HL-60 (cell line): ENCODE data around the gene FGD5.

Experiments
- DNase-seq, 2 experiments: peaks; one replicate each; pipeline ENCODE4 v3.0.0-alpha.2; 2010 to 2020; ENCODE audit warnings: low read depth in 1 of 2, low spot score in 1 of 2
- H3K27ac ChIP-seq: fragments of 250-450 bp; sonication (Bioruptor Pico); replicated peaks from 2 replicates; pipeline ENCODE4 v1.5.1; 2020; ENCODE audit warnings: mild to moderate bottlenecking, moderate library complexity
- H3K27me3 ChIP-seq: fragments of 250-450 bp; sonication (Bioruptor Pico); 2 replicates; pipeline ENCODE4 v1.5.1; 2021; ENCODE audit warnings: mild to moderate bottlenecking, moderate library complexity; ENCODE audit not compliant: insufficient read depth, poor library complexity, severe bottlenecking
- H3K4me3 ChIP-seq: replicated peaks from 2 replicates; pipeline ENCODE4 v1.5.1; 2011; ENCODE audit warnings: mild to moderate bottlenecking, control low read depth, low read length; ENCODE audit not compliant: insufficient read depth
- GABPA ChIP-seq: IDR thresholded peaks from 2 replicates; pipeline ENCODE4 v1.6.1; 2012; ENCODE audit warnings: low read depth
- POLR2AphosphoS5 ChIP-seq: IDR thresholded peaks from 2 replicates; pipeline ENCODE4 v1.6.1; 2012; ENCODE audit warnings: low read depth
- SPI1 ChIP-seq: IDR thresholded peaks from 2 replicates; pipeline ENCODE4 v1.6.1; 2012; ENCODE audit warnings: low read depth, mild to moderate bottlenecking, borderline replicate concordance
- TF ChIP-seq, protein P1 (sequence below): IDR thresholded peaks from 2 replicates; pipeline ENCODE4 v1.6.1; 2012; ENCODE audit warnings: low read depth; ENCODE audit not compliant: insufficient replicate concordance
- TF ChIP-seq, protein P2 (sequence below): IDR thresholded peaks from one replicate; pipeline ENCODE4 v1.5.1; 2011; ENCODE audit warnings: low read length, control low read depth, inconsistent platforms; ENCODE audit not compliant: insufficient read depth

The FGD5 gene

DNA sequence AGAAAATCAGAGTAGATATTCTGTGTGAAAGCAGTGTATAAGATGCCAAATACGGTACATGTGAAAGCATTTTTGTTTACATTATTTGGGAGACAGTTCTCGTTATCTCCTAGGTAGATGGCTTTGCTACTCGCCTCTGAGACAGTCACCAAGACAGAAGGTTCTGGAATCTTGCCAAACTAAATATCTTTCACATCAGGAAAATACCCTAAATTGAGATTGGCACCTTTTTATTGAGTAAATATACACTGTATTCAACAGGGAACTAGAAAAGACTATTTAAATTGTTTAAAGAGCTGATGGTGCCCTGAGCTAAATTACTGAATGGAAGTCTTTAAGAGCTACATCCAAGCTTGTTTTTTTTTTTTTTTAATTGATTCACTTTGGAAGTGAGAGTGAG is 3.4 kb downstream of the FGD5 start:
- no peak overlapping the region for H3K4me3 ChIP-seq
- H3K27me3 ChIP-seq = peaks cover 5% of the 10 kb centered on the region
- DNase-seq = no peak
- TF ChIP-seq, protein P1, sequence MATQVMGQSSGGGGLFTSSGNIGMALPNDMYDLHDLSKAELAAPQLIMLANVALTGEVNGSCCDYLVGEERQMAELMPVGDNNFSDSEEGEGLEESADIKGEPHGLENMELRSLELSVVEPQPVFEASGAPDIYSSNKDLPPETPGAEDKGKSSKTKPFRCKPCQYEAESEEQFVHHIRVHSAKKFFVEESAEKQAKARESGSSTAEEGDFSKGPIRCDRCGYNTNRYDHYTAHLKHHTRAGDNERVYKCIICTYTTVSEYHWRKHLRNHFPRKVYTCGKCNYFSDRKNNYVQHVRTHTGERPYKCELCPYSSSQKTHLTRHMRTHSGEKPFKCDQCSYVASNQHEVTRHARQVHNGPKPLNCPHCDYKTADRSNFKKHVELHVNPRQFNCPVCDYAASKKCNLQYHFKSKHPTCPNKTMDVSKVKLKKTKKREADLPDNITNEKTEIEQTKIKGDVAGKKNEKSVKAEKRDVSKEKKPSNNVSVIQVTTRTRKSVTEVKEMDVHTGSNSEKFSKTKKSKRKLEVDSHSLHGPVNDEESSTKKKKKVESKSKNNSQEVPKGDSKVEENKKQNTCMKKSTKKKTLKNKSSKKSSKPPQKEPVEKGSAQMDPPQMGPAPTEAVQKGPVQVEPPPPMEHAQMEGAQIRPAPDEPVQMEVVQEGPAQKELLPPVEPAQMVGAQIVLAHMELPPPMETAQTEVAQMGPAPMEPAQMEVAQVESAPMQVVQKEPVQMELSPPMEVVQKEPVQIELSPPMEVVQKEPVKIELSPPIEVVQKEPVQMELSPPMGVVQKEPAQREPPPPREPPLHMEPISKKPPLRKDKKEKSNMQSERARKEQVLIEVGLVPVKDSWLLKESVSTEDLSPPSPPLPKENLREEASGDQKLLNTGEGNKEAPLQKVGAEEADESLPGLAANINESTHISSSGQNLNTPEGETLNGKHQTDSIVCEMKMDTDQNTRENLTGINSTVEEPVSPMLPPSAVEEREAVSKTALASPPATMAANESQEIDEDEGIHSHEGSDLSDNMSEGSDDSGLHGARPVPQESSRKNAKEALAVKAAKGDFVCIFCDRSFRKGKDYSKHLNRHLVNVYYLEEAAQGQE = no peak
- TF ChIP-seq, protein P2, sequence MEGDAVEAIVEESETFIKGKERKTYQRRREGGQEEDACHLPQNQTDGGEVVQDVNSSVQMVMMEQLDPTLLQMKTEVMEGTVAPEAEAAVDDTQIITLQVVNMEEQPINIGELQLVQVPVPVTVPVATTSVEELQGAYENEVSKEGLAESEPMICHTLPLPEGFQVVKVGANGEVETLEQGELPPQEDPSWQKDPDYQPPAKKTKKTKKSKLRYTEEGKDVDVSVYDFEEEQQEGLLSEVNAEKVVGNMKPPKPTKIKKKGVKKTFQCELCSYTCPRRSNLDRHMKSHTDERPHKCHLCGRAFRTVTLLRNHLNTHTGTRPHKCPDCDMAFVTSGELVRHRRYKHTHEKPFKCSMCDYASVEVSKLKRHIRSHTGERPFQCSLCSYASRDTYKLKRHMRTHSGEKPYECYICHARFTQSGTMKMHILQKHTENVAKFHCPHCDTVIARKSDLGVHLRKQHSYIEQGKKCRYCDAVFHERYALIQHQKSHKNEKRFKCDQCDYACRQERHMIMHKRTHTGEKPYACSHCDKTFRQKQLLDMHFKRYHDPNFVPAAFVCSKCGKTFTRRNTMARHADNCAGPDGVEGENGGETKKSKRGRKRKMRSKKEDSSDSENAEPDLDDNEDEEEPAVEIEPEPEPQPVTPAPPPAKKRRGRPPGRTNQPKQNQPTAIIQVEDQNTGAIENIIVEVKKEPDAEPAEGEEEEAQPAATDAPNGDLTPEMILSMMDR = no peak
- no peak for TF ChIP-seq POLR2AphosphoS5
- TF ChIP-seq GABPA = no peak
- no peak for TF ChIP-seq SPI1
- H3K27ac ChIP-seq = no peak overlapping the region

DNA sequence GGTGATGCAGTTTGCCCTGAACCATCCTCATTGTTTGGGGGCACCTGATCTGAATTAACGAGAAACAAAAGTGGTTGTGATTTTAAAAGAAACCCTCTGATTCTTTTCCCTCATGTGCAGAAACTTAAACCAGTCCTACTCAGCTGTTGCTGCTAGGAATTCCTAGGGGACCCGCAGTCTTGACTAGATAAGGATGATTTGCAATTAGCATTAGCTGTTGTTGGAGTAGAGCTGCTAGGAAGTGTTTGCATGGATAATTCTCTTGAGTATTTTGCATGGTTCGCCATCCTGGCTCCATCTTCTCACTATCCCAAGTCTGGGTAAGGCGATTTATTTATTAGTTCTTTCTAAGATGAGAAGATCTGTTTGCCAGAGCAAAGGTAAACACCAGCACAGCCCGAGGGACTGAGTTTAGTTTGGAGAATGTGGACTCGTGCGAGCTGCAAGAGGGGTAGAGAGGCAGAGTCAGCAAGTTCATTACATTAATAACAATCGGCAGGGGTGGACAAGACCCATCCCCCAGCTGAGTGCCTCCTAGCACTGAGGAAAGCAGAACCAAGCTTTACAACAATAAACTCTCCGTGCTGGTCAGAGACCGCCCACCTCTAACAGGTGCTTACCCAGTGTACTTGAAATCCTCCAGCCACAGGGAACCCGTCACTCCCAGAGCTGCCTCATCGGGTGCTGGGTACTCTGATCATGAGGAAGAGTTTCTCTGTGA is 4.1 kb downstream of the FGD5 start:
- Histone ChIP-seq H3K27me3 (peaks cover 5% of the 10 kb centered on the region), H3K4me3 (no peak overlapping the region), H3K27ac (no peak overlapping the region)
- TF ChIP-seq GABPA = no peak
- no peak for TF ChIP-seq POLR2AphosphoS5
- TF ChIP-seq SPI1 = no peak
- TF ChIP-seq, protein P2 = no peak
- TF ChIP-seq, protein P1 = no peak
- no peak for DNase-seq

DNA sequence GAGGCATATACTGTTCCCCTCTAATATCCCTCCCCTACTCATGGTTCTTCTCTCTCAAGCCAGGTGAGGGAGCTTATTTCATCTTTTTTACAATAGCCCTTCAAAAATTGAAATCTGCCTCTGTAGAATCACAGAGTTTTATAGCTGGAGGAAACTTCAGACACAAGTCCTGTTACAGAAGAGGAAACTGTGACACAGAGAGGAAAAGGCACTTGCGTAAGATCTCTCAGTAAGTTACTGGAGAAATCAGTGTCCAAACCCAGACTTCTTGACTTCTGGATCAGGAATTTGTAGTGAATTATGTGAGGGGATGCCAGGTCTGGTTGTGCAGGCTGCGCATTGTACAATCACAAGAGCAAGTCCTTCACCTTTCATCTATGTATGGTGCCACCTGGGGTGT is 4.6 kb downstream of the FGD5 start:
- H3K4me3 ChIP-seq = no peak overlapping the region
- no peak overlapping the region for H3K27ac ChIP-seq
- peak in 1 of 2 experiments; percentile 26 for DNase-seq
- peaks cover 5% of the 10 kb centered on the region for H3K27me3 ChIP-seq
- TF ChIP-seq GABPA (no peak), SPI1 (no peak), POLR2AphosphoS5 (no peak)
- TF ChIP-seq, protein P1 = no peak
- TF ChIP-seq, protein P2 = no peak
